Measurements from ENCODE around the gene NECAB3. TPM values are rescaled to one million over a fixed set of nuclear protein-coding genes. Genes with fewer than 3 reads are reported as not detected.

NECAB3 gene
- total and polyA plus RNA-seq, 2 of the 13 experiments (the other 11 are each of a cell fraction or from before 2014, with no cell fraction given): 61.5 to 65.5 TPM

DNA sequence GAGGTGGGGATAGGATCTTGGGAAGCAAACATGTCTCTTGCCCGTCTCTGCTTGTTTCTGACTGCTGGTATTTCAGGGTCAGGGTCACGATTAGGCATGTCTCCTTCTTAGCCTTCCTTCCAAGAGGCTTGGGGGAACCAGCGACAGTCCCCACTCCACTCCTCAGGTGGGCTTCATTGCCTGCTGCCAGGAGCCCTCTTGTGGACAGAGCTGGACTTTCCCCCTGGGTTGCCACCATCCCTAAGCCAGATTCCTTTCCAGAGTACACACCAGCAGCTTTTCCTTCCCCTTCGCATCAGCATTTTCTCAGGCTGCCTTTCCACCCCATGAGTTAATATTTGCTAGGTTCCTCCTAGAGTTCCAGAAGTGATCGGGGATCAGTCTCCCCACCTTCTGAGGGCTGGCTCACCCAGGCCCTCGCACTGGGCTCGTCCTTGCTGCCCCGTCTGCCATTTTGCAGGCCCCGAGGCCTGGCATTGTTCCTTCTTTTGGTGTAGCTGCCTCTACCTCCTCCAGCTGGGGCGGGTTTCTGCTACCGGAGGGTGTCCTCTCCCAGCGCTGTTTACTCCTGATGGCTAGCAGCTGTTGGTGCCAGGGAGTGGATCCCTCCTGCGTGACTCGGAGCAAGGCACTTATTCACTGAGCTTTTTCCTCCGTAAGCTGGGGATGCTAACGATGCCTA, 20.9 kb downstream of the NECAB3 start (continued):
- TF ChIP-seq PHB2 (IDR thresholded peaks at IDR 0.05; ENCODE audit: partially characterized antibody) (no peak), ZNF431 (CRISPR knock-in tag; IDR thresholded peaks at IDR 0.05; ENCODE audit: borderline replicate concordance, low read depth) (0 out of 2 replicates have a peak, but pooled peaks have one; percentile 6), RARG (CRISPR knock-in tag; IDR thresholded peaks at IDR 0.05; ENCODE audit: low read depth) (no peak), ZC3H13 (CRISPR knock-in tag; IDR thresholded peaks at IDR 0.05) (peak; percentile 25; the same call in 1 of the 2 replicates), SP1 (IDR thresholded peaks at IDR 0.05) (no peak), SP1 (CRISPR knock-in tag; IDR thresholded peaks at IDR 0.05) (no peak), ZNF878 (CRISPR knock-in tag; IDR thresholded peaks at IDR 0.05) (0 out of 2 replicates have a peak, but pooled peaks have one; percentile 53), ZNF709 (CRISPR knock-in tag; IDR thresholded peaks at IDR 0.05) (no peak), ZNF75D (CRISPR knock-in tag; IDR thresholded peaks at IDR 0.05; ENCODE audit: borderline replicate concordance) (no peak), ZNF549 (CRISPR knock-in tag; IDR thresholded peaks at IDR 0.05) (no peak), HMG20A (CRISPR knock-in tag; IDR thresholded peaks at IDR 0.05; ENCODE audit: borderline replicate concordance) (no peak), ZNF430 (CRISPR knock-in tag; IDR thresholded peaks at IDR 0.05) (no peak), ZNF577 (CRISPR knock-in tag; IDR thresholded peaks at IDR 0.05; ENCODE audit: borderline replicate concordance, low read depth) (no peak), SP4 (CRISPR knock-in tag; IDR thresholded peaks at IDR 0.05) (peak; percentile 46), PLRG1 (conservative IDR thresholded peaks at IDR 0.05) (no peak), MAFK (conservative IDR thresholded peaks at IDR 0.05 in 1 of 2, IDR thresholded peaks at IDR 0.05 in 1 of 2; ENCODE audit: low read length in 2 of 2) (peak; percentile 7 to 52; a peak in 2 of 4 replicates), TARDBP (CRISPR knock-in tag; IDR thresholded peaks at IDR 0.05) (peak; percentile 20; the same call in 1 of the 2 replicates), KAT2B (IDR thresholded peaks at IDR 0.05; ENCODE audit: borderline replicate concordance, low read depth, low read length) (no peak), ZNF605 (CRISPR knock-in tag; IDR thresholded peaks at IDR 0.05) (peak; percentile 69), ZNF788 (CRISPR knock-in tag; IDR thresholded peaks at IDR 0.05; ENCODE audit: borderline replicate concordance) (peak; percentile 71; the same call in 1 of the 2 replicates), HNRNPK (IDR thresholded peaks at IDR 0.05; ENCODE audit: low read depth, low read length, poor library complexity, severe bottlenecking) (no peak), KLF11 (CRISPR knock-in tag; IDR thresholded peaks at IDR 0.05) (peak; percentile 84; the same call in 1 of the 2 replicates), ZNF598 (CRISPR knock-in tag; IDR thresholded peaks at IDR 0.05; ENCODE audit: borderline replicate concordance) (no peak), U2AF1 (optimal IDR thresholded peaks at IDR 0.05; ENCODE audit: low read depth, low read length) (no peak), CENPT (CRISPR knock-in tag; IDR thresholded peaks at IDR 0.05; ENCODE audit: low read depth) (no peak)
- TF ChIP-seq, protein P1, sequence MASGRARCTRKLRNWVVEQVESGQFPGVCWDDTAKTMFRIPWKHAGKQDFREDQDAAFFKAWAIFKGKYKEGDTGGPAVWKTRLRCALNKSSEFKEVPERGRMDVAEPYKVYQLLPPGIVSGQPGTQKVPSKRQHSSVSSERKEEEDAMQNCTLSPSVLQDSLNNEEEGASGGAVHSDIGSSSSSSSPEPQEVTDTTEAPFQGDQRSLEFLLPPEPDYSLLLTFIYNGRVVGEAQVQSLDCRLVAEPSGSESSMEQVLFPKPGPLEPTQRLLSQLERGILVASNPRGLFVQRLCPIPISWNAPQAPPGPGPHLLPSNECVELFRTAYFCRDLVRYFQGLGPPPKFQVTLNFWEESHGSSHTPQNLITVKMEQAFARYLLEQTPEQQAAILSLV (CRISPR knock-in tag; IDR thresholded peaks at IDR 0.05; ENCODE audit: borderline replicate concordance): peak; percentile 55; the same call in 1 of the 2 replicates
- TF ChIP-seq, protein P2, sequence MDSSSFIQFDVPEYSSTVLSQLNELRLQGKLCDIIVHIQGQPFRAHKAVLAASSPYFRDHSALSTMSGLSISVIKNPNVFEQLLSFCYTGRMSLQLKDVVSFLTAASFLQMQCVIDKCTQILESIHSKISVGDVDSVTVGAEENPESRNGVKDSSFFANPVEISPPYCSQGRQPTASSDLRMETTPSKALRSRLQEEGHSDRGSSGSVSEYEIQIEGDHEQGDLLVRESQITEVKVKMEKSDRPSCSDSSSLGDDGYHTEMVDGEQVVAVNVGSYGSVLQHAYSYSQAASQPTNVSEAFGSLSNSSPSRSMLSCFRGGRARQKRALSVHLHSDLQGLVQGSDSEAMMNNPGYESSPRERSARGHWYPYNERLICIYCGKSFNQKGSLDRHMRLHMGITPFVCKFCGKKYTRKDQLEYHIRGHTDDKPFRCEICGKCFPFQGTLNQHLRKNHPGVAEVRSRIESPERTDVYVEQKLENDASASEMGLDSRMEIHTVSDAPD (CRISPR knock-in tag; IDR thresholded peaks at IDR 0.05): no peak
